Sigmoid colon (tissue), 7 donors: Measurements from ENCODE around the gene QKI. TPM values are rescaled to one million over a fixed set of nuclear protein-coding genes. Genes with fewer than 3 reads are reported as not detected.

Experiments
- DNase-seq: peaks from one replicate; pipeline ENCODE4 v3.0.0-alpha.2; 2019
- H3K27ac ChIP-seq, 4 donors: fragments of 200-600 bp; sonication (generic); one replicate each; pipeline ENCODE4 v1.5.1; 2016 to 2019; ENCODE audit warnings: mild to moderate bottlenecking in 1 of 4
- H3K27me3 ChIP-seq, 3 donors: fragments of 200-600 bp; sonication (generic); one replicate each; pipeline ENCODE4 v1.5.1; 2019; ENCODE audit warnings: mild to moderate bottlenecking in 1 of 3
- H3K36me3 ChIP-seq, 4 donors: fragments of 200-600 bp; sonication (generic); one replicate each; pipeline ENCODE4 v1.5.1; 2016 to 2019
- H3K4me1 ChIP-seq, 4 donors: fragments of 200-600 bp; sonication (generic); one replicate each; pipeline ENCODE4 v1.5.1; 2017 to 2019
- H3K4me3 ChIP-seq, 4 donors: fragments of 200-600 bp; sonication (generic); one replicate each; pipeline ENCODE4 v1.5.1; 2017 to 2019; ENCODE audit warnings: mild to moderate bottlenecking in 2 of 4, moderate library complexity in 1 of 4
- H3K9me3 ChIP-seq, 4 donors: fragments of 200-600 bp in 3 of 4; sonication (generic) in 3 of 4; one replicate each; pipeline versions ENCODE4 v1.5.1 to v1.6.1; 2013 to 2019
- CTCF ChIP-seq, 4 experiments: fragments of 450-650 bp in 3 of 4; fragments of 200-600 bp in 1 of 4; IDR thresholded peaks; one replicate each; pipeline ENCODE4 v1.5.1; 2016 to 2019; ENCODE audit warnings: antibody characterized with exemption in 4 of 4, mild to moderate bottlenecking in 3 of 4, moderate library complexity in 2 of 4
- EP300 ChIP-seq, 4 donors: sonication (generic); formaldehyde crosslinking; IDR thresholded peaks; one replicate each; pipeline ENCODE4 v1.6.1; 2017; ENCODE audit warnings: antibody characterized with exemption in 4 of 4
- POLR2A ChIP-seq, 2 donors: fragments of 450-650 bp; IDR thresholded peaks; one replicate each; pipeline ENCODE4 v1.6.1; 2016; ENCODE audit warnings: antibody characterized with exemption in 2 of 2, mild to moderate bottlenecking in 2 of 2, moderate library complexity in 2 of 2
- POLR2AphosphoS5 ChIP-seq, 4 donors: sonication (generic); formaldehyde crosslinking; IDR thresholded peaks; one replicate each; pipeline ENCODE4 v1.6.1; 2017; ENCODE audit warnings: antibody characterized with exemption in 4 of 4
- WGBS, 2 donors: extraction: QIAGEN DNeasy Blood & Tissue Kit; methylation state at CpG; one replicate each; pipeline ENCODE4 v1.1.7; 2013; 5-methylcytosine and 5-hydroxymethylcytosine counted together
- intact Hi-C: fragments of 100-400 bp; cut with DNase I; formaldehyde crosslinking; loops from one replicate; pipeline ENCODE4 v1.15.1; 2023
- polyA plus RNA-seq, 3 donors: library from polyadenylated mRNA; stranded (reverse); fragments of 200-250 nt; gene quantifications; one replicate each; pipeline ENCODE4 v1.2.3, GENCODE V29; 2013
- total RNA-seq, 4 donors: library from RNA; depleted of rRNA; stranded (reverse); fragments of >200 nt; gene quantifications; one replicate each; pipeline ENCODE4 v1.1.0, GENCODE V29; 2016
- donor health status: healthy with polysubstance abuse.
- donor health status: Bipolar disorder and iron deficiency.
- donor health status: healthy.

The QKI gene
- total and polyA plus RNA-seq, 7 donors: 9.2 to 146 (median 139) TPM

GRCh38 chr6:163369628-163370365 is 44.7 kb upstream of the QKI start:
- no peaks in the 10 kb centered on the region for H3K36me3 ChIP-seq
- H3K27ac ChIP-seq: no peak overlapping the region
- no peak overlapping the region for H3K4me3 ChIP-seq
- H3K4me1 ChIP-seq: no peaks in the 10 kb centered on the region
- intact Hi-C loops: no loop called here
- no peak for DNase-seq
- H3K27me3 ChIP-seq: peaks cover 0 to 2% (median 0%) of the 10 kb centered on the region in 3 donors
- H3K9me3 ChIP-seq: no peaks in the 10 kb centered on the region
- TF ChIP-seq EP300 (IDR thresholded peaks at IDR 0.05) (no peak), POLR2A (IDR thresholded peaks at IDR 0.05) (no peak), POLR2AphosphoS5 (IDR thresholded peaks at IDR 0.05) (no peak), CTCF (IDR thresholded peaks at IDR 0.05) (no peak)
- 78 to 83% methylated on average over 15 of the region's 15 CpGs for WGBS, 2 donors

GRCh38 chr6:163370464-163371117 is 43.9 kb upstream of the QKI start:
- H3K27ac ChIP-seq: no peak overlapping the region
- H3K36me3 ChIP-seq: no peaks in the 10 kb centered on the region
- H3K9me3 ChIP-seq: no peaks in the 10 kb centered on the region
- intact Hi-C loops: no loop called here
- no peaks in the 10 kb centered on the region for H3K4me1 ChIP-seq
- H3K27me3 ChIP-seq: peaks cover 0 to 2% (median 0%) of the 10 kb centered on the region in 3 donors
- DNase-seq: no peak
- whole genome bisulfite sequencing, 2 donors: 37 to 66% methylated on average over 5 of the region's 5 CpGs
- TF ChIP-seq POLR2AphosphoS5 (IDR thresholded peaks at IDR 0.05): no peak
- no peak for TF ChIP-seq POLR2A (IDR thresholded peaks at IDR 0.05)
- TF ChIP-seq EP300 (IDR thresholded peaks at IDR 0.05): no peak
- TF ChIP-seq CTCF (IDR thresholded peaks at IDR 0.05): no peak
- no peak overlapping the region for H3K4me3 ChIP-seq

- Histone ChIP-seq H3K4me1 (no peaks in the 10 kb centered on the region), H3K9me3 (no peaks in the 10 kb centered on the region), H3K36me3 (no peaks in the 10 kb centered on the region), H3K4me3 (no peak overlapping the region), H3K27ac (no peak overlapping the region), H3K27me3 (peaks cover 0 to 2% (median 0%) of the 10 kb centered on the region in 3 donors)
- 48 to 65% methylated on average over 2 of the region's 2 CpGs for WGBS, 2 donors
- DNase-seq: no peak
- no peak for TF ChIP-seq POLR2AphosphoS5 (IDR thresholded peaks at IDR 0.05)
- no peak for TF ChIP-seq CTCF (IDR thresholded peaks at IDR 0.05)
- no peak for TF ChIP-seq EP300 (IDR thresholded peaks at IDR 0.05)
- no peak for TF ChIP-seq POLR2A (IDR thresholded peaks at IDR 0.05)
- intact Hi-C loops: no loop called here
These were observed 43.4 kb upstream of the QKI start for GRCh38 chr6:163371129-163371528.

- H3K27ac ChIP-seq: no peak overlapping the region
- H3K36me3 ChIP-seq: no peaks in the 10 kb centered on the region
- H3K4me1 ChIP-seq: no peaks in the 10 kb centered on the region
- TF ChIP-seq POLR2AphosphoS5 (IDR thresholded peaks at IDR 0.05) (no peak), CTCF (IDR thresholded peaks at IDR 0.05) (no peak), EP300 (IDR thresholded peaks at IDR 0.05) (no peak), POLR2A (IDR thresholded peaks at IDR 0.05) (no peak)
- H3K4me3 ChIP-seq: no peak overlapping the region
- intact Hi-C loops: no loop called here
- peaks cover 0 to 2% (median 0%) of the 10 kb centered on the region in 3 donors for H3K27me3 ChIP-seq
- H3K9me3 ChIP-seq: no peaks in the 10 kb centered on the region
- no peak for DNase-seq
- WGBS, 2 donors: 73 to 87% methylated on average over 9 of the region's 9 CpGs
These were observed 41.3 kb upstream of the QKI start for GRCh38 chr6:163373240-163373639.
